GM23338 (cell line): Measurements from ENCODE around the gene MYOM1. TPM values are rescaled to one million over a fixed set of nuclear protein-coding genes. Genes with fewer than 3 reads are reported as not detected.

Experiments
- ATAC-seq: fragments of 200-7000 bp; cut with Tn5 transposase; 3 replicates; pipeline ENCODE4 v1.9.1; 2020
- DNase-seq: peaks from one replicate; pipeline ENCODE4 v3.0.0-alpha.2; 2015; ENCODE audit warnings: low spot score
- H2AFZ ChIP-seq: fragments of 200-600 bp; sonication (generic); 2 replicates; pipeline ENCODE4 v1.8.0; 2016; ENCODE audit warnings: antibody characterized with exemption, mild to moderate bottlenecking, moderate library complexity
- H3F3A ChIP-seq: fragments of 200-600 bp; sonication (generic); replicated peaks from 2 replicates; pipeline ENCODE4 v1.8.0; 2017; ENCODE audit warnings: antibody characterized with exemption, mixed run types, low read depth
- H3K27ac ChIP-seq: fragments of 200-600 bp; sonication (generic); 2 replicates; pipeline ENCODE4 v1.6.1; 2016; ENCODE audit warnings: low read depth
- H3K27me3 ChIP-seq: fragments of 200-600 bp; sonication (generic); 2 replicates; pipeline ENCODE4 v1.8.0; 2016; ENCODE audit warnings: mild to moderate bottlenecking, mixed run types, moderate library complexity; ENCODE audit not compliant: insufficient read depth
- H3K36me3 ChIP-seq: fragments of 200-600 bp; sonication (generic); 2 replicates; pipeline ENCODE4 v1.8.0; 2016; ENCODE audit warnings: mild to moderate bottlenecking; ENCODE audit not compliant: insufficient read depth
- H3K4me1 ChIP-seq: fragments of 200-600 bp; sonication (generic); 2 replicates; pipeline ENCODE4 v1.8.0; 2016; ENCODE audit warnings: mild to moderate bottlenecking, moderate library complexity; ENCODE audit not compliant: insufficient read depth
- H3K4me2 ChIP-seq: fragments of 200-600 bp; sonication (generic); 2 replicates; pipeline ENCODE4 v1.7.1; 2017; ENCODE audit warnings: mixed run types
- H3K4me3 ChIP-seq: fragments of 200-600 bp; sonication (generic); 2 replicates; pipeline ENCODE4 v1.6.1; 2016; ENCODE audit warnings: mixed run types
- H3K79me2 ChIP-seq: fragments of 200-600 bp; sonication (generic); replicated peaks from 2 replicates; pipeline ENCODE4 v1.8.0; 2017; ENCODE audit warnings: mild to moderate bottlenecking; ENCODE audit not compliant: insufficient read depth
- H3K9me2 ChIP-seq: fragments of 200-600 bp; sonication (generic); 2 replicates; pipeline ENCODE4 v1.8.0; 2017; ENCODE audit not compliant: insufficient read depth
- H4K20me1 ChIP-seq: fragments of 200-600 bp; sonication (generic); replicated peaks from 2 replicates; pipeline ENCODE4 v1.8.0; 2017; ENCODE audit warnings: mild to moderate bottlenecking; ENCODE audit not compliant: insufficient read depth
- H3K27ac Mint-ChIP-seq: 2 replicates; pipeline ENCODE4 v1.8.0; 2020; ENCODE audit warnings: inconsistent platforms, mild to moderate bottlenecking, moderate library complexity, mixed read lengths
- H3K27me3 Mint-ChIP-seq: 3 replicates; pipeline ENCODE4 v1.8.0; 2022; ENCODE audit warnings: low read depth, mild to moderate bottlenecking, moderate library complexity, mixed read lengths, inconsistent platforms; ENCODE audit not compliant: insufficient read depth, poor library complexity
- H3K36me3 Mint-ChIP-seq: 3 replicates; pipeline ENCODE4 v1.8.0; 2021; ENCODE audit warnings: low read depth, mild to moderate bottlenecking, inconsistent platforms, moderate library complexity, mixed read lengths
- H3K4me1 Mint-ChIP-seq: 3 replicates; pipeline ENCODE4 v1.8.0; 2020; ENCODE audit warnings: mild to moderate bottlenecking, inconsistent platforms, mixed read lengths
- H3K4me3 Mint-ChIP-seq: 3 replicates; pipeline ENCODE4 v1.8.0; 2021; ENCODE audit warnings: moderate library complexity, mild to moderate bottlenecking, inconsistent platforms, mixed read lengths
- H3K9me3 Mint-ChIP-seq: 3 replicates; pipeline ENCODE4 v1.8.0; 2020; ENCODE audit warnings: moderate library complexity, mild to moderate bottlenecking, inconsistent platforms, mixed read lengths
- CREB1 ChIP-seq: fragments of 250-450 bp; sonication (Bioruptor Pico); IDR thresholded peaks from 2 replicates; pipeline ENCODE4 v1.5.0; 2020; ENCODE audit warnings: low read depth, mild to moderate bottlenecking, moderate library complexity
- CTCF ChIP-seq, 2 experiments: fragments of 200-600 bp in 1 of 2; sonication (generic) in 1 of 2; conservative IDR thresholded peaks; 2 replicates each; pipeline versions ENCODE4 v1.5.1 to v1.6.1; 2016 to 2017; ENCODE audit warnings: antibody characterized with exemption in 2 of 2, low read depth in 2 of 2, mild to moderate bottlenecking in 2 of 2, moderate library complexity in 1 of 2
- EZH2 ChIP-seq: fragments of 200-600 bp; sonication (generic); IDR thresholded peaks from one replicate; pipeline ENCODE4 v1.8.0; 2017; ENCODE audit warnings: antibody characterized with exemption, mild to moderate bottlenecking, low read depth; ENCODE audit not compliant: unreplicated experiment
- JUNB ChIP-seq: IDR thresholded peaks from one replicate; pipeline ENCODE4 v1.6.1; 2016; ENCODE audit warnings: antibody characterized with exemption; ENCODE audit not compliant: unreplicated experiment
- NANOG ChIP-seq: IDR thresholded peaks from 2 replicates; pipeline ENCODE4 v1.6.1; 2016; ENCODE audit warnings: antibody characterized with exemption, borderline replicate concordance
- POLR2AphosphoS5 ChIP-seq: IDR thresholded peaks from 2 replicates; pipeline ENCODE4 v1.6.1; 2016; ENCODE audit warnings: antibody characterized with exemption, low read depth
- STAT1 ChIP-seq: IDR thresholded peaks from one replicate; pipeline ENCODE4 v1.6.1; 2016; ENCODE audit warnings: antibody characterized with exemption; ENCODE audit not compliant: unreplicated experiment
- ZNF114 ChIP-seq: fragments of 250-450 bp; sonication (Bioruptor Pico); IDR thresholded peaks from 2 replicates; pipeline ENCODE4 v1.5.0; 2020; ENCODE audit warnings: mild to moderate bottlenecking, moderate library complexity
- ZNF331 ChIP-seq: fragments of 250-450 bp; sonication (Bioruptor Pico); IDR thresholded peaks from 2 replicates; pipeline ENCODE4 v1.5.0; 2020; ENCODE audit warnings: low read depth, mild to moderate bottlenecking, moderate library complexity
- ZNF462 ChIP-seq: fragments of 250-450 bp; sonication (Bioruptor Pico); IDR thresholded peaks from 2 replicates; pipeline ENCODE4 v1.5.0; 2020; ENCODE audit warnings: mild to moderate bottlenecking, moderate library complexity
- polyA plus RNA-seq: library from polyadenylated mRNA; unstranded; fragments of >200 nt; fragmentation: Nextera tagmentation; extraction: Ambion mirVana; gene quantifications from 2 replicates; pipeline ENCODE4 v1.2.1, GENCODE V29; 2016
- total RNA-seq: library from RNA; depleted of rRNA; stranded (reverse); fragments of >200 nt; shearing (Covaris generic); gene quantifications from 2 replicates; pipeline ENCODE4 v1.2.3, GENCODE V29; 2014
- TF ChIP-seq, protein P1 (sequence below): IDR thresholded peaks from 2 replicates; pipeline ENCODE4 v1.6.1; 2016; ENCODE audit warnings: antibody characterized with exemption

The MYOM1 gene
- total and polyA plus RNA-seq, 2 experiments from 2014 or later, result 0.27 to 0.38 TPM

GRCh38 chr18:3067722-3068121 lies 152.0 kb downstream of the MYOM1 start:
- Histone ChIP-seq H3K27ac (no peak overlapping the region), H3K4me2 (no peak overlapping the region), H3K27me3 (no peaks in the 10 kb centered on the region), H3F3A (no peaks in the 10 kb centered on the region), H3K9me2 (no peaks in the 10 kb centered on the region), H2AFZ (no peak overlapping the region), H3K4me1 (no peaks in the 10 kb centered on the region; the same call in 1 of the 2 replicates), H3K79me2 (no peaks in the 10 kb centered on the region), H4K20me1 (no peaks in the 10 kb centered on the region), H3K36me3 (no peaks in the 10 kb centered on the region), H3K4me3 (no peak overlapping the region)
- TF ChIP-seq, protein P1, sequence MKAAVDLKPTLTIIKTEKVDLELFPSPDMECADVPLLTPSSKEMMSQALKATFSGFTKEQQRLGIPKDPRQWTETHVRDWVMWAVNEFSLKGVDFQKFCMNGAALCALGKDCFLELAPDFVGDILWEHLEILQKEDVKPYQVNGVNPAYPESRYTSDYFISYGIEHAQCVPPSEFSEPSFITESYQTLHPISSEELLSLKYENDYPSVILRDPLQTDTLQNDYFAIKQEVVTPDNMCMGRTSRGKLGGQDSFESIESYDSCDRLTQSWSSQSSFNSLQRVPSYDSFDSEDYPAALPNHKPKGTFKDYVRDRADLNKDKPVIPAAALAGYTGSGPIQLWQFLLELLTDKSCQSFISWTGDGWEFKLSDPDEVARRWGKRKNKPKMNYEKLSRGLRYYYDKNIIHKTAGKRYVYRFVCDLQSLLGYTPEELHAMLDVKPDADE, result no peak
- TF ChIP-seq ZNF331 (CRISPR knock-in tag) (no peak), JUNB (no peak), STAT1 (no peak), POLR2AphosphoS5 (no peak)
- Mint-ChIP-seq H3K27me3 (no peaks in the 10 kb centered on the region), H3K4me3 (no peak overlapping the region), H3K4me1 (peaks cover 6% of the 10 kb centered on the region), H3K36me3 (no peaks in the 10 kb centered on the region), H3K9me3 (no peaks in the 10 kb centered on the region), H3K27ac (no peak overlapping the region)
- ATAC-seq (no peak), DNase-seq (no peak)

GRCh38 chr18:3067165-3067661 lies 152.6 kb downstream of the MYOM1 start:
- Histone ChIP-seq H3K9me2 (no peaks in the 10 kb centered on the region), H2AFZ (no peak overlapping the region), H3K27me3 (no peaks in the 10 kb centered on the region), H3F3A (no peaks in the 10 kb centered on the region), H3K36me3 (no peaks in the 10 kb centered on the region), H4K20me1 (no peaks in the 10 kb centered on the region), H3K4me2 (no peak overlapping the region), H3K4me3 (no peak overlapping the region), H3K79me2 (no peaks in the 10 kb centered on the region), H3K27ac (no peak overlapping the region), H3K4me1 (no peaks in the 10 kb centered on the region; the same call in 1 of the 2 replicates)
- no peaks in the 10 kb centered on the region for H3K9me3 Mint-ChIP-seq
- no peak overlapping the region for H3K4me3 Mint-ChIP-seq
- no peak for DNase-seq
- H3K36me3 Mint-ChIP-seq, result no peaks in the 10 kb centered on the region
- no peak overlapping the region for H3K27ac Mint-ChIP-seq
- ATAC-seq, result no peak
- H3K4me1 Mint-ChIP-seq, result peaks cover 6% of the 10 kb centered on the region
- no peaks in the 10 kb centered on the region for H3K27me3 Mint-ChIP-seq
- no peak for TF ChIP-seq CREB1 (CRISPR knock-in tag)
- no peak for TF ChIP-seq POLR2AphosphoS5
- no peak for TF ChIP-seq CTCF (conservative IDR thresholded peaks at IDR 0.05; ENCODE audit: low read depth in 2 of 2)
- TF ChIP-seq STAT1, result no peak
- no peak for TF ChIP-seq JUNB
- TF ChIP-seq EZH2, result no peak
- TF ChIP-seq ZNF462 (CRISPR knock-in tag), result no peak
- no peak for TF ChIP-seq ZNF114 (CRISPR knock-in tag)
- TF ChIP-seq ZNF331 (CRISPR knock-in tag), result no peak
- TF ChIP-seq NANOG, result no peak
